Lung (tissue), 16 donors: Measurements from ENCODE around the gene CDC45. TPM values are rescaled to one million over a fixed set of nuclear protein-coding genes. Genes with fewer than 3 reads are reported as not detected.

Experiments
- ATAC-seq: fragments of 200-7000 bp; cut with Tn5 transposase; one replicate; pipeline ENCODE4 v1.9.1; 2020; ENCODE audit warnings: moderate number of reproducible peaks; ENCODE audit not compliant: insufficient read depth, low FRiP score
- DNase-seq, 3 donors: peaks; one replicate each; pipeline ENCODE4 v3.0.0-alpha.2; 2013 to 2017
- H3K27ac ChIP-seq, 2 donors: one replicate each; pipeline ENCODE4 v1.5.1; 2013; ENCODE audit warnings: mild to moderate bottlenecking in 2 of 2, moderate library complexity in 2 of 2, control low read depth in 1 of 2, inconsistent platforms in 1 of 2, low read depth in 1 of 2, low read length in 1 of 2
- H3K27me3 ChIP-seq, 3 donors: one replicate each; pipeline ENCODE4 v1.5.1; 2013; ENCODE audit warnings: low read length in 2 of 3; ENCODE audit not compliant: control insufficient read depth in 3 of 3, insufficient read depth in 3 of 3
- H3K36me3 ChIP-seq, 4 donors: one replicate each; pipeline ENCODE4 v1.5.1; 2013; ENCODE audit warnings: low read length in 4 of 4, mild to moderate bottlenecking in 1 of 4, moderate library complexity in 1 of 4; ENCODE audit not compliant: control insufficient read depth in 4 of 4, insufficient read depth in 4 of 4
- H3K4me1 ChIP-seq, 5 donors: one replicate each; pipeline ENCODE4 v1.5.1; 2013; ENCODE audit warnings: low read length in 5 of 5, mild to moderate bottlenecking in 2 of 5, moderate library complexity in 1 of 5; ENCODE audit not compliant: control insufficient read depth in 5 of 5, insufficient read depth in 5 of 5
- H3K4me3 ChIP-seq: one replicate; pipeline ENCODE4 v1.5.1; 2013; ENCODE audit warnings: mild to moderate bottlenecking, control low read depth, moderate library complexity
- H3K9ac ChIP-seq, 2 donors: one replicate each; pipeline ENCODE4 v1.5.1; 2013; ENCODE audit warnings: low read length in 2 of 2, control low read depth in 1 of 2; ENCODE audit not compliant: insufficient read depth in 1 of 2
- H3K9me3 ChIP-seq, 4 donors: one replicate each; pipeline ENCODE4 v1.5.1; 2013; ENCODE audit warnings: low read length in 3 of 4, mild to moderate bottlenecking in 1 of 4, moderate library complexity in 1 of 4; ENCODE audit not compliant: control insufficient read depth in 4 of 4, insufficient read depth in 3 of 4
- CTCF ChIP-seq: IDR thresholded peaks from 2 replicates; pipeline ENCODE4 v1.5.1; 2012; ENCODE audit warnings: mild to moderate bottlenecking; ENCODE audit errors: control extremely low read depth, extremely low read depth
- WGBS, 2 donors: extraction: QIAGEN DNeasy Blood & Tissue Kit; methylation state at CpG; one replicate each; pipeline ENCODE4 v1.1.7; 2013; 5-methylcytosine and 5-hydroxymethylcytosine counted together
- long read RNA-seq, 5 donors: transcript quantifications; one replicate each; lab custom pipeline, GENCODE V29; 2026
- polyA plus RNA-seq, 2 donors: library from polyadenylated mRNA; stranded (reverse); fragments of 200-250 nt; gene quantifications; one replicate each; pipeline ENCODE4 v1.2.1, GENCODE V29; 2013
- total RNA-seq, 2 donors: library from RNA; depleted of rRNA in 1 of 2; stranded (reverse); fragments of >200 nt in 1 of 2; gene quantifications; one replicate each; pipeline ENCODE4 v1.2.1, GENCODE V29; 2014 to 2021
- donor health status: control.
- donor health status: control.
- donor health status: Bipolar disorder and iron deficiency.
- donor health status: healthy.
- donor health status: DM: yes; HTN: yes; CAD: no.

The CDC45 gene
- total RNA-seq, result 1 to 10 TPM; 2.1 to 4.0 TPM
- 1 to 10 TPM; 2.1 to 6.8 TPM for polyA plus RNA-seq
- long read RNA-seq, donor 1, partial matches to known transcripts, result 0 of 5 reads
- long read RNA-seq, donor 1, other reads (novel, unspliced or antisense), result 0 of 5 reads
- long read RNA-seq, donor 2, partial matches to known transcripts, result 0 of 1 reads
- long read RNA-seq, donor 2, other reads (novel, unspliced or antisense), result 0 of 1 reads
- long read RNA-seq, donor 3, partial matches to known transcripts, result 0 of 2 reads
- long read RNA-seq, donor 3, other reads (novel, unspliced or antisense), result 0 of 2 reads
- long read RNA-seq, donor 4, partial matches to known transcripts, result 5 of 6 reads
- long read RNA-seq, donor 4, other reads (novel, unspliced or antisense), result 0 of 6 reads
- long read RNA-seq, donor 5, partial matches to known transcripts, result 10 of 16 reads
- long read RNA-seq, donor 5, other reads (novel, unspliced or antisense), result 0 of 16 reads

- H3K9ac ChIP-seq, result peak within 1 kb of the TSS; percentile 46 to 80
- no peaks in the 10 kb centered on the region for H3K9me3 ChIP-seq
- H3K4me1 ChIP-seq, result peaks cover 0 to 21% (median 3%) of the 10 kb centered on the region in 5 donors
- peaks cover 0 to 8% (median 2%) of the 10 kb centered on the region in 4 donors for H3K36me3 ChIP-seq
- H3K4me3 ChIP-seq, result peak within 1 kb of the TSS; percentile 82
- no peak for TF ChIP-seq CTCF
- ATAC-seq, result peak; percentile 94
- H3K27ac ChIP-seq, result peak within 1 kb of the TSS; percentile 96 to 99
- 1% methylated on average over 48 to 50 of the region's 50 CpGs for WGBS, 2 donors
- no peaks in the 10 kb centered on the region for H3K27me3 ChIP-seq
- peak; percentile 98 to 99 (median 99) for DNase-seq
These were observed at the start of gene CDC45 for GRCh38 chr22:19479355-19480172. CDC45 (plus strand) TSS chr22:19479920; CDS start chr22:19479969, 49 bp downstream.

- Histone ChIP-seq H3K27ac (peak overlapping the region; percentile 88 to 99), H3K27me3 (no peaks in the 10 kb centered on the region), H3K9ac (peak overlapping the region; percentile 33 to 34), H3K36me3 (peaks cover 0 to 6% (median 4%) of the 10 kb centered on the region in 4 donors), H3K4me3 (peak overlapping the region; percentile 95), H3K4me1 (peaks cover 4 to 22% (median 9%) of the 10 kb centered on the region in 5 donors), H3K9me3 (no peaks in the 10 kb centered on the region)
- WGBS, 2 donors, result 10 to 11% methylated on average over 12 of the region's 12 CpGs
- ATAC-seq, result no peak
- no peak for TF ChIP-seq CTCF
- peak; percentile 54 to 70 (median 58) for DNase-seq
These were observed 49.5 kb upstream of the CDC45 start for GRCh38 chr22:19429950-19430889.

GRCh38 chr22:19430890-19431541 lies 48.7 kb upstream of the CDC45 start:
- no peaks in the 10 kb centered on the region for H3K9me3 ChIP-seq
- H3K4me3 ChIP-seq, result peak overlapping the region; percentile 95
- DNase-seq (peak; percentile 24 to 30 (median 26)), ATAC-seq (no peak)
- H3K36me3 ChIP-seq, result peaks cover 4 to 12% (median 6%) of the 10 kb centered on the region in 4 donors
- H3K4me1 ChIP-seq, result peaks cover 4 to 22% (median 9%) of the 10 kb centered on the region in 5 donors
- no peak for TF ChIP-seq CTCF
- H3K27ac ChIP-seq, result peak overlapping the region; percentile 88 to 99
- peak overlapping the region; percentile 33 to 34 for H3K9ac ChIP-seq
- no peaks in the 10 kb centered on the region for H3K27me3 ChIP-seq
- WGBS, 2 donors, result 0 to 1% methylated on average over 41 to 53 of the region's 53 CpGs
